ENCODE results near the gene RMRP.

Gene RMRP

GRCh38 chr9:35656348-35656747 is 1.5 kb downstream of the RMRP start:
- Histone ChIP-seq H3K4me2 (ENCODE audit: insufficient read depth, low read length) (no peak overlapping the region), H3K9me3 (ENCODE audit: insufficient read depth, low read length, severe bottlenecking) (no peaks in the 10 kb centered on the region), H2AFZ (ENCODE audit: low read depth, low read length) (no peak overlapping the region), H3K4me1 (ENCODE audit: insufficient read depth, low read length) (peaks cover 53% of the 10 kb centered on the region), H3K4me3 (ENCODE audit: low read depth in 1 of 2, low read length in 2 of 2) (no peak overlapping the region), H3K9ac (ENCODE audit: low read depth, low read length) (no peak overlapping the region), H4K20me1 (ENCODE audit: insufficient read depth, low read length) (peaks cover 3% of the 10 kb centered on the region; the same call in 1 of the 2 replicates), H3K79me2 (ENCODE audit: insufficient read depth, low read length) (peaks cover 26% of the 10 kb centered on the region), H3K27ac (ENCODE audit: low read length) (no peak overlapping the region), H3K27me3 (ENCODE audit: insufficient read depth, low read length, poor library complexity) (no peaks in the 10 kb centered on the region), H3K36me3 (ENCODE audit: insufficient read depth, low read length) (peaks cover 20% of the 10 kb centered on the region)
- TF ChIP-seq EZH2 (IDR thresholded peaks at IDR 0.05; ENCODE audit: borderline replicate concordance, low read depth, low read length, severe bottlenecking) = no peak
- TF ChIP-seq CTCF (IDR thresholded peaks at IDR 0.05; ENCODE audit: borderline replicate concordance, extremely low read depth, low read length, poor library complexity, severe bottlenecking) = no peak
- DNase-seq = no peak
- ATAC-seq (ENCODE audit: insufficient read depth, low read depth) = no peak

GRCh38 chr9:35653611-35654010 is 4.2 kb downstream of the RMRP start:
- no peak for DNase-seq
- H3K4me3 ChIP-seq (ENCODE audit: low read depth in 1 of 2, low read length in 2 of 2) = no peak overlapping the region
- no peak for ATAC-seq (ENCODE audit: insufficient read depth, low read depth)
- H3K4me2 ChIP-seq (ENCODE audit: insufficient read depth, low read length) = no peak overlapping the region
- H3K79me2 ChIP-seq (ENCODE audit: insufficient read depth, low read length) = peaks cover 30% of the 10 kb centered on the region
- no peak overlapping the region for H3K27ac ChIP-seq (ENCODE audit: low read length)
- no peaks in the 10 kb centered on the region for H3K9me3 ChIP-seq (ENCODE audit: insufficient read depth, low read length, severe bottlenecking)
- H2AFZ ChIP-seq (ENCODE audit: low read depth, low read length) = no peak overlapping the region
- peaks cover 17% of the 10 kb centered on the region; the same call in 1 of the 2 replicates for H3K36me3 ChIP-seq (ENCODE audit: insufficient read depth, low read length)
- no peak overlapping the region for H3K9ac ChIP-seq (ENCODE audit: low read depth, low read length)
- H4K20me1 ChIP-seq (ENCODE audit: insufficient read depth, low read length) = no peaks in the 10 kb centered on the region
- H3K27me3 ChIP-seq (ENCODE audit: insufficient read depth, low read length, poor library complexity) = no peaks in the 10 kb centered on the region
- H3K4me1 ChIP-seq (ENCODE audit: insufficient read depth, low read length) = peaks cover 53% of the 10 kb centered on the region
- TF ChIP-seq CTCF (IDR thresholded peaks at IDR 0.05; ENCODE audit: borderline replicate concordance, extremely low read depth, low read length, poor library complexity, severe bottlenecking) (no peak), EZH2 (IDR thresholded peaks at IDR 0.05; ENCODE audit: borderline replicate concordance, low read depth, low read length, severe bottlenecking) (no peak)

GRCh38 chr9:35652829-35653209 is 5.0 kb downstream of the RMRP start:
- Histone ChIP-seq H3K27ac (ENCODE audit: low read length) (no peak overlapping the region), H3K4me1 (ENCODE audit: insufficient read depth, low read length) (peaks cover 60% of the 10 kb centered on the region), H3K27me3 (ENCODE audit: insufficient read depth, low read length, poor library complexity) (no peaks in the 10 kb centered on the region), H2AFZ (ENCODE audit: low read depth, low read length) (no peak overlapping the region), H3K9me3 (ENCODE audit: insufficient read depth, low read length, severe bottlenecking) (no peaks in the 10 kb centered on the region), H3K36me3 (ENCODE audit: insufficient read depth, low read length) (peaks cover 19% of the 10 kb centered on the region; the same call in 1 of the 2 replicates), H3K4me3 (ENCODE audit: low read depth in 1 of 2, low read length in 2 of 2) (no peak overlapping the region), H4K20me1 (ENCODE audit: insufficient read depth, low read length) (no peaks in the 10 kb centered on the region), H3K79me2 (ENCODE audit: insufficient read depth, low read length) (peaks cover 30% of the 10 kb centered on the region), H3K9ac (ENCODE audit: low read depth, low read length) (no peak overlapping the region), H3K4me2 (ENCODE audit: insufficient read depth, low read length) (no peak overlapping the region)
- DNase-seq = no peak
- TF ChIP-seq EZH2 (IDR thresholded peaks at IDR 0.05; ENCODE audit: borderline replicate concordance, low read depth, low read length, severe bottlenecking) (no peak), CTCF (IDR thresholded peaks at IDR 0.05; ENCODE audit: borderline replicate concordance, extremely low read depth, low read length, poor library complexity, severe bottlenecking) (no peak)
- no peak for ATAC-seq (ENCODE audit: insufficient read depth, low read depth)

All from DND-41 (cell line).